Naive B cell (primary cell): ENCODE results near the gene PDE7B. TPM values are rescaled to one million over a fixed set of nuclear protein-coding genes. Genes with fewer than 3 reads are reported as not detected.

Experiments
- ATAC-seq, 2 donors: fragments of 150-1000 bp; cut with Tn5 transposase; 2 replicates each; pipeline ENCODE4 v1.10.0; 2021; ENCODE audit warnings: low read depth in 2 of 2, mild to moderate bottlenecking in 2 of 2, moderate library complexity in 2 of 2
- DNase-seq: peaks from one replicate; pipeline ENCODE4 v3.0.0; 2022
- H3K27ac Mint-ChIP-seq, 6 donors: one replicate each; pipeline ENCODE4 v1.8.0; 2020 to 2022; ENCODE audit warnings: mild to moderate bottlenecking in 6 of 6, mixed read lengths in 6 of 6, moderate library complexity in 5 of 6, inconsistent platforms in 2 of 6
- H3K27me3 Mint-ChIP-seq, 3 donors: one replicate each; pipeline ENCODE4 v1.8.0; 2021 to 2022; ENCODE audit warnings: mixed read lengths in 3 of 3, mild to moderate bottlenecking in 1 of 3
- H3K36me3 Mint-ChIP-seq, 2 donors: one replicate each; pipeline ENCODE4 v1.8.0; 2020 to 2022; ENCODE audit warnings: mixed read lengths in 2 of 2, inconsistent platforms in 1 of 2, mild to moderate bottlenecking in 1 of 2
- H3K4me1 Mint-ChIP-seq, 3 donors: one replicate each; pipeline ENCODE4 v1.8.0; 2020 to 2022; ENCODE audit warnings: mixed read lengths in 3 of 3, inconsistent platforms in 1 of 3, mild to moderate bottlenecking in 1 of 3, moderate library complexity in 1 of 3
- H3K4me3 Mint-ChIP-seq, 8 donors: one replicate each; pipeline ENCODE4 v1.8.0; 2020 to 2022; ENCODE audit warnings: mild to moderate bottlenecking in 8 of 8, mixed read lengths in 8 of 8, moderate library complexity in 8 of 8, inconsistent platforms in 2 of 8
- H3K9me3 Mint-ChIP-seq, 7 donors: one replicate each; pipeline ENCODE4 v1.8.0; 2020 to 2022; ENCODE audit warnings: mixed read lengths in 7 of 7, mild to moderate bottlenecking in 5 of 7, inconsistent platforms in 2 of 7, moderate library complexity in 1 of 7
- polyA plus RNA-seq, 6 donors: library from polyadenylated mRNA; unstranded; fragments of 300-500 nt; fragmentation: Illumina TruSeq; gene quantifications; one replicate each; pipeline ENCODE4 v1.2.3, GENCODE V29; 2021; ENCODE audit warnings: low read depth in 6 of 6

The PDE7B gene
- polyA plus RNA-seq, 6 donors from 2014 or later: 0.10 to 3.8 (median 3.0) TPM

GRCh38 chr6:135880066-135880972, 28.8 kb downstream of the PDE7B start:
- Mint-ChIP-seq H3K27me3 (no peaks in the 10 kb centered on the region), H3K4me1 (peaks cover 32 to 58% (median 55%) of the 10 kb centered on the region in 3 donors), H3K9me3 (no peaks in the 10 kb centered on the region), H3K27ac (peak overlapping the region; percentile 97 to 98 (median 98)), H3K36me3 (peaks cover 0 to 5% of the 10 kb centered on the region in 2 donors), H3K4me3 (peak overlapping the region; percentile 78 to 92 (median 82))
- ATAC-seq: peak; percentile 89
- peak; percentile 72 for DNase-seq

GRCh38 chr6:135883045-135883444, 31.5 kb downstream of the PDE7B start:
- H3K4me3 Mint-ChIP-seq: peak overlapping the region in 1 of 8 donors; percentile 59
- ATAC-seq: no peak
- peak overlapping the region; percentile 69 to 98 (median 95) for H3K27ac Mint-ChIP-seq
- no peaks in the 10 kb centered on the region for H3K27me3 Mint-ChIP-seq
- no peaks in the 10 kb centered on the region for H3K9me3 Mint-ChIP-seq
- no peaks in the 10 kb centered on the region for H3K36me3 Mint-ChIP-seq
- DNase-seq: no peak
- H3K4me1 Mint-ChIP-seq: peaks cover 32 to 69% (median 55%) of the 10 kb centered on the region in 3 donors

- DNase-seq (no peak), ATAC-seq (no peak)
- no peaks in the 10 kb centered on the region for H3K36me3 Mint-ChIP-seq
- H3K4me3 Mint-ChIP-seq: no peak overlapping the region
- no peaks in the 10 kb centered on the region for H3K27me3 Mint-ChIP-seq
- H3K9me3 Mint-ChIP-seq: no peaks in the 10 kb centered on the region
- H3K27ac Mint-ChIP-seq: peak overlapping the region in 3 of 6 donors; percentile 6 to 98 (median 43)
- peaks cover 32 to 70% (median 55%) of the 10 kb centered on the region in 3 donors for H3K4me1 Mint-ChIP-seq
These were observed 32.0 kb downstream of the PDE7B start for GRCh38 chr6:135883536-135883935.

GRCh38 chr6:135884136-135884535, 32.6 kb downstream of the PDE7B start:
- H3K27ac Mint-ChIP-seq: no peak overlapping the region
- no peaks in the 10 kb centered on the region for H3K9me3 Mint-ChIP-seq

GRCh38 chr6:135887069-135887468, 35.6 kb downstream of the PDE7B start:
- ATAC-seq (no peak), DNase-seq (no peak)
- Mint-ChIP-seq H3K36me3 (no peaks in the 10 kb centered on the region), H3K4me1 (peaks cover 15 to 46% (median 29%) of the 10 kb centered on the region in 3 donors), H3K27ac (no peak overlapping the region), H3K9me3 (no peaks in the 10 kb centered on the region), H3K27me3 (no peaks in the 10 kb centered on the region), H3K4me3 (peak overlapping the region in 1 of 8 donors; percentile 7)

More at GRCh38 chr6:135884136-135884535, 32.6 kb downstream of the PDE7B start:
- ATAC-seq (no peak), DNase-seq (no peak)
- Mint-ChIP-seq H3K27me3 (no peaks in the 10 kb centered on the region), H3K36me3 (no peaks in the 10 kb centered on the region), H3K4me3 (no peak overlapping the region), H3K4me1 (peaks cover 32 to 70% (median 55%) of the 10 kb centered on the region in 3 donors)

- Mint-ChIP-seq H3K4me1 (peaks cover 4 to 34% (median 19%) of the 10 kb centered on the region in 3 donors), H3K36me3 (no peaks in the 10 kb centered on the region), H3K4me3 (no peak overlapping the region), H3K27ac (no peak overlapping the region), H3K9me3 (no peaks in the 10 kb centered on the region), H3K27me3 (no peaks in the 10 kb centered on the region)
- no peak for DNase-seq
- ATAC-seq: no peak
These were observed 37.3 kb downstream of the PDE7B start for GRCh38 chr6:135888818-135889217.

- no peaks in the 10 kb centered on the region for H3K27me3 Mint-ChIP-seq
- ATAC-seq (no peak), DNase-seq (no peak)
- H3K9me3 Mint-ChIP-seq: no peaks in the 10 kb centered on the region
- no peaks in the 10 kb centered on the region for H3K36me3 Mint-ChIP-seq
- H3K4me3 Mint-ChIP-seq: no peak overlapping the region
- peaks cover 4 to 28% (median 11%) of the 10 kb centered on the region in 3 donors for H3K4me1 Mint-ChIP-seq
- no peak overlapping the region for H3K27ac Mint-ChIP-seq
These were observed 39.4 kb downstream of the PDE7B start for GRCh38 chr6:135890876-135891275.

DNA sequence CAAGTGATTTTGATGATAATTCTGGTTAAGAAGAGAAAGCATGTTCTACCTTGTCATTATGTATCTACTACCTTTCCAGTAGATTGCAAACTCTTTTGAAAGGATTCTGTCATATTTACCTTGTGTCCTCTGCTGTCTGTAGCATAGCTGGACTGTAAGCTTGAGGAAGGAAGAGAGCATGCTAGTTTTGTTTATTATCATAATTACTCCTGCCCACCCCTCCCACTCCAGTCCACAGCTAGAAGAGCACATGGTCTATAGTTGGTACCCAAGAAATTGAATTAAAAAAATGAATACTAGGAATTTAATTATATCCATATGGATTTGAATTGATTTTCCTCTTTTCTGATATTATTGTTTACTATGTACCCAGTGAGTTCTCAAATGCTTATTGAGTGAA, 40.2 kb downstream of the PDE7B start:
- peaks cover 0 to 2% (median 0%) of the 10 kb centered on the region in 7 donors for H3K9me3 Mint-ChIP-seq
- H3K4me1 Mint-ChIP-seq: peaks cover 6 to 27% (median 6%) of the 10 kb centered on the region in 3 donors
- no peak overlapping the region for H3K4me3 Mint-ChIP-seq
- ATAC-seq (no peak), DNase-seq (no peak)
- peaks cover 0 to 3% of the 10 kb centered on the region in 2 donors for H3K36me3 Mint-ChIP-seq
- H3K27me3 Mint-ChIP-seq: no peaks in the 10 kb centered on the region
- no peak overlapping the region for H3K27ac Mint-ChIP-seq

GRCh38 chr6:135895231-135895911, 43.9 kb downstream of the PDE7B start:
- Mint-ChIP-seq H3K4me3 (no peak overlapping the region), H3K36me3 (peaks cover 3 to 8% of the 10 kb centered on the region in 2 donors), H3K27me3 (no peaks in the 10 kb centered on the region), H3K9me3 (peaks cover 3 to 8% (median 4%) of the 10 kb centered on the region in 7 donors), H3K4me1 (peaks cover 8 to 35% (median 11%) of the 10 kb centered on the region in 3 donors), H3K27ac (peak overlapping the region in 1 of 6 donors; percentile 18)
- DNase-seq: no peak
- ATAC-seq: no peak

DNA sequence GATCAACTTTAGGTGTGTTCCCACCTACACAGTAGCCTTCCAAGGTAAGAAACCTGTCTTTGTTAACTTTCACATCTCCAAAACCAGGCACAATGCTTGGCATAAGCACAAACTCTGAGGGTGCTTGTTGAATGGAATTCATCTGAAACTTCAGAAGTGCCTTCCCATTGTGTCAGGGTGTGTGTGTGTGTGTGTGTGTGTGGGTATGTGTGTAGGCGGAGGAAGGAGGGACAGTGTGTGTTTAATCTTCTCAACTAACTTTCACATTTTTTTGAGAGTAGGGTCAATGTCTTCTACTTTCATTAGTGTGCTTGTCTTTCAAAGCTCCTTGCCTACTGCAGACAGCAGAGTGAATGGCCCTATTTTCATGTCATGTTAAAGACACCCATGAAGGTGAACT, 45.6 kb downstream of the PDE7B start:
- Mint-ChIP-seq H3K36me3 (peaks cover 3 to 8% of the 10 kb centered on the region in 2 donors), H3K9me3 (peaks cover 3 to 8% (median 4%) of the 10 kb centered on the region in 7 donors), H3K4me3 (peak overlapping the region in 1 of 8 donors; percentile 30), H3K27ac (peak overlapping the region in 1 of 6 donors; percentile 16), H3K27me3 (no peaks in the 10 kb centered on the region), H3K4me1 (peaks cover 8 to 38% (median 14%) of the 10 kb centered on the region in 3 donors)
- ATAC-seq (no peak), DNase-seq (no peak)

DNA sequence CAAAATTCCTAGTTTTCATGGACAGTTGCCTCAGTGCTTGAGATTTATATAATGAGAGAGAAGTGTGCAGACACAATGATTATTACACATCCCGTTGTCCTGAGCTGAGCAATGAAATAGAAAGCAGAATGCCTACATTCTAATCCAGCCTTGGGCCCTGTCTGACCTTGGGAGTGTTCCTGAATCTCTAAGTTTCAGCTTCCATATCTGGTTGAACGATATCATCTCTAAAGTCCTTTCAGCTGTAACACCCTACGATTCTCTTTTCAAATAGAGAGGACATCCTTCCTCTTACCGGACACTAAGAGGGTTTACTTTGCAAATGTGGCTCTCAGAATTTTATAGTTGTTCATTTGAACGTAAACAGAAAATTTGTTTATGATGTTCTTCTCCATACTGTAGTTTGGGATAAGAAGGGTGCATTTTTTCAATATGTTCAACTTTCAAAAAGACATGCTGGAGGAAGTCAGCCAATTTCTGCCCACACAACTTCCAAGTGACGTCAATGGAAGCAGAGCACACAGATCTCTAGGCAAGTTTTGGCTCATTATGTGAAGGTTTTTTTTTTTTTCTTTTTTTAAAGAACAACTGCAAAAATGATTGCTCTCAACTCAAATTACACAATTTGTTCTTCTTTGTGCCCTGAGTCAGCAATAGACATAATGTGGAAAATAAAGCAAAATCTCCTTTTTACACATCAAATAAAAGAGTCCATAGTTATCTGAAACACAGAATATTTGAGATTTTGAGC, 50.4 kb downstream of the PDE7B start:
- no peak for ATAC-seq
- Mint-ChIP-seq H3K36me3 (peaks cover 2 to 3% of the 10 kb centered on the region in 2 donors), H3K9me3 (peaks cover under 1 to 8% (median 3%) of the 10 kb centered on the region in 7 donors), H3K27me3 (no peaks in the 10 kb centered on the region), H3K27ac (no peak overlapping the region), H3K4me3 (no peak overlapping the region), H3K4me1 (peaks cover 4 to 21% (median 11%) of the 10 kb centered on the region in 3 donors)
- no peak for DNase-seq

DNA sequence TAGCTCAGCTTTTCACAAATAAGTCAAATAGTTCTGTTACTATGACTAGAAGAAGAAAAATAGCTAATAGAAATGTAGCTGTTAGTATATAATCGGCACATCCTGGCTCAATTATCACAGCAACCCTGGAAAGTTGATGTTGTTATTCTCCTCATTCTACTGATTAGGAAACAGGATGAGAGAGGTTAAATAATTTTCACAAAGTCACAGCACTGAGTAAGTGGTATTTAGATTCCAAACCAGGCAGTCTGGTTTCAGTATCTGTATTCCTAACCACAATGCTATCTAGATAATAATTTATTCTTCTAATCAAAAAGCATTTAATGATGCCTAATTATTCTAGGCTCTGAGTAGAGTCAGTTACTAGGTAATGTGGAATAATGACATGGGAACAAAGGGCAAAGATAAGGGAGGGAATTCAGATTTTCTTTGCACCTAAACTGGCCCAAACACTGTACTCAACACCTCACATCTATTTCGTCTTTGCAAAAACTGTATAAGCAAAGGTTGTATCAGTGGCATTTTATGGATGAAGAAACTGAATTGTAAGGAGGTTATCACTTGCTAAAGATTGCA, 51.3 kb downstream of the PDE7B start:
- Mint-ChIP-seq H3K9me3 (peaks cover 0 to 8% (median 3%) of the 10 kb centered on the region in 7 donors), H3K27ac (no peak overlapping the region), H3K4me1 (peaks cover 3 to 16% (median 7%) of the 10 kb centered on the region in 3 donors), H3K36me3 (peaks cover 0 to 3% of the 10 kb centered on the region in 2 donors), H3K4me3 (no peak overlapping the region), H3K27me3 (no peaks in the 10 kb centered on the region)
- DNase-seq: no peak
- ATAC-seq: no peak

GRCh38 chr6:135904666-135905065, 53.2 kb downstream of the PDE7B start:
- H3K27me3 Mint-ChIP-seq: no peaks in the 10 kb centered on the region

More at GRCh38 chr6:135904666-135905065, 53.2 kb downstream of the PDE7B start:
- DNase-seq: no peak
- ATAC-seq: no peak
- Mint-ChIP-seq H3K4me1 (peaks cover 0 to 13% (median 11%) of the 10 kb centered on the region in 3 donors), H3K36me3 (no peaks in the 10 kb centered on the region), H3K4me3 (no peak overlapping the region), H3K27ac (no peak overlapping the region), H3K9me3 (no peaks in the 10 kb centered on the region)
